Stimulated activated naive CD8-positive, alpha-beta T cell treated with anti-CD3 and anti-CD28 coated beads, Interleukin-15, amount 100 ng/mL, for 72 hours (primary cell): Measurements from ENCODE around the gene KCNN3.

Experiments used
- ATAC-seq: fragments of 150-1000 bp; cut with Tn5 transposase; 2 replicates; pipeline ENCODE4 v1.10.0; 2021; ENCODE audit warnings: mild to moderate bottlenecking, moderate library complexity
- DNase-seq, 2 donors: peaks; one replicate each; pipeline ENCODE4 v3.0.0; 2021 to 2022
- H3K27ac Mint-ChIP-seq, 2 donors: one replicate each; pipeline ENCODE4 v1.8.0; 2022; ENCODE audit warnings: mild to moderate bottlenecking in 2 of 2, mixed read lengths in 2 of 2, moderate library complexity in 2 of 2
- H3K27me3 Mint-ChIP-seq: one replicate; pipeline ENCODE4 v1.8.0; 2022; ENCODE audit warnings: mixed read lengths
- H3K4me1 Mint-ChIP-seq: one replicate; pipeline ENCODE4 v1.8.0; 2022; ENCODE audit warnings: mild to moderate bottlenecking, mixed read lengths
- H3K4me3 Mint-ChIP-seq, 2 donors: one replicate each; pipeline ENCODE4 v1.8.0; 2022; ENCODE audit warnings: mild to moderate bottlenecking in 2 of 2, mixed read lengths in 2 of 2, moderate library complexity in 1 of 2
- H3K9me3 Mint-ChIP-seq, 2 donors: one replicate each; pipeline ENCODE4 v1.8.0; 2022; ENCODE audit warnings: mixed read lengths in 2 of 2

The KCNN3 gene

GRCh38 chr1:154808261-154808908, 61.7 kb downstream of the KCNN3 start:
- no peak overlapping the region for H3K27ac Mint-ChIP-seq
- peaks cover 23% of the 10 kb centered on the region for H3K27me3 Mint-ChIP-seq
- peaks cover 18% of the 10 kb centered on the region for H3K4me1 Mint-ChIP-seq
- H3K4me3 Mint-ChIP-seq: no peak overlapping the region
- no peak for DNase-seq
- ATAC-seq: no peak
- no peaks in the 10 kb centered on the region for H3K9me3 Mint-ChIP-seq

DNA sequence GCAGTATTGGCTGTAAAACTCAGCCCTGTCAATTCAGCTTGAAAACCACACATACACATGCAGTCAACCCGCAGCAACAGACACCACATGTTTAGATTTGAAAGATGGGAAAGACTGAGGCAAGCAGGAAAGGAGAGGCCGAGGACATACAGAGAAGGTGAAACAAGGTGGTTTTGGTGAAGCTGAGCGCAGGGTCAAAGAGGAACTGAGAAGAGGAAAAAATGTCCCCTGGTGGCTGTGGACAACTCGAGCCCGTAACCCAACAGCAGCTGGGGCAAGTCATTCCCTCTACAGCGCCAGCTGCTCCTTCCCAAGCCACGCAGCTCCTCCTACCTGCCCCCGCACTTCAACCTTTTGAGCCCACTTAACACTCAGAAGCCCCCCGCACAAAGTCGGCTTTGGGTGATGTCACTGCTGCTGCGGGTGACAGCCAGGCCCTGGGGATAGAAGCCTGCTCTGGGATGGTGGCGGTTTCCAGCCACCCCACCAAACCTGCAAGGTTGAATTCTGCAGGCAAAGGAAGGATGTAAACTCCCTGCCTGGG, 63.0 kb downstream of the KCNN3 start:
- no peaks in the 10 kb centered on the region for H3K9me3 Mint-ChIP-seq
- H3K4me3 Mint-ChIP-seq: no peak overlapping the region
- no peak for ATAC-seq
- H3K27ac Mint-ChIP-seq: no peak overlapping the region
- peaks cover 23% of the 10 kb centered on the region for H3K27me3 Mint-ChIP-seq
- DNase-seq: no peak
- H3K4me1 Mint-ChIP-seq: peaks cover 18% of the 10 kb centered on the region

DNA sequence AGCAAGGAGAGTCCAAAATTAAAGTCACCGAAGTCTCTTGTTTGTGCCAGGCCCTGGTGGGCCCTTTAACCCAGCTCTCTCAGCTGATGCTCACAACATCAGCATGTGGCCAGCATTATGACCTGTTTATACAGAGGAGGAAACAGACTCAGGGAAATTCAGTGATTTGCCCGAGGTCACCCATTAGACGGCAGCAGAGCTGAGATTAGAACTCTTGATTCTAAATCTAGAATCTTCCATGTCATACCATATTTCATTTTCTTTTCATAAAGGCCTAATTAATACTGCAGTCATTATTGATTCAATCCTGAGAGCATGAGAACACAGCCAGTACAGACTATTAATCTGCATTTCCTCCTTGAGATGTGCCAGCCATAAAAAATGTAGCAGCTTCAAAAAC, 63.7 kb downstream of the KCNN3 start:
- H3K4me3 Mint-ChIP-seq: no peak overlapping the region
- H3K9me3 Mint-ChIP-seq: no peaks in the 10 kb centered on the region
- peaks cover 28% of the 10 kb centered on the region for H3K27me3 Mint-ChIP-seq

GRCh38 chr1:154802982-154803920, 66.8 kb downstream of the KCNN3 start:
- no peak overlapping the region for H3K4me3 Mint-ChIP-seq
- H3K27me3 Mint-ChIP-seq: peaks cover 28% of the 10 kb centered on the region

More for the DNA sequence above, 63.7 kb downstream of the KCNN3 start:
- no peak for DNase-seq
- peaks cover 18% of the 10 kb centered on the region for H3K4me1 Mint-ChIP-seq
- no peak overlapping the region for H3K27ac Mint-ChIP-seq
- ATAC-seq: no peak

DNA sequence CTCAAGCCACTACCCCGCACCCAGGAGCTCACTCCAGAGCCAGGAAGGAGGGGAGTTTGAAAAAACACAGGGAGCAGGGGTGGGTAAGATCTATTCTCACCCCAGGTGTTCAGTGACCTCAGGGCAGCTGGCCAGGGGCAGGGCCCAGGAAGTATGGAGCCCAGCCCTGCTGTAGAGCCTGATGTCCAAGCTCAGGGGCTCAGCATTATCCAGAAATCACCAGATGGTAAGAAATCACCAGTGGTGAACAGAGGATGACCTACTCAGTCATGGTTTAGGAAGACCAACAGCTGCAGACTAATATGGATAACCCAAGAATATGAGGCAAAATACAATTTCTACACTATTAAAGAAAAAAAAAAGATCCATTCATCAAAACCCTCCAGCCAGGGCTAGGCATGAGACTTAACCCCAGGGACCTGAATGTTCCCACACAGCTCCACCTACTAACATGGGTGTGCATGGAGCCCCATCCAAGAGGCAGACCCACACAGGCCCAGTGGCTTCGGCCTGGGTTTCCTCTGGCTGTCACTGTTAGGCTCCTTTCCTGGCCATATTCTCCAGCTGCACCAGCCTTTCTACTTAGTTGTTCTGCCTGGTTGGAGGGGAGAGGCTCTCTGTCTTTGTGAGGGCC, 67.6 kb downstream of the KCNN3 start:
- Mint-ChIP-seq H3K27ac (no peak overlapping the region), H3K4me3 (no peak overlapping the region), H3K4me1 (no peaks in the 10 kb centered on the region), H3K27me3 (peaks cover 22% of the 10 kb centered on the region), H3K9me3 (no peaks in the 10 kb centered on the region)
- DNase-seq: no peak
- no peak for ATAC-seq

More at GRCh38 chr1:154802982-154803920, 66.8 kb downstream of the KCNN3 start:
- H3K9me3 Mint-ChIP-seq: no peaks in the 10 kb centered on the region
- ATAC-seq (no peak), DNase-seq (no peak)
- H3K4me1 Mint-ChIP-seq: no peaks in the 10 kb centered on the region
- peak overlapping the region in 1 of 2 donors; percentile 64 for H3K27ac Mint-ChIP-seq

DNA sequence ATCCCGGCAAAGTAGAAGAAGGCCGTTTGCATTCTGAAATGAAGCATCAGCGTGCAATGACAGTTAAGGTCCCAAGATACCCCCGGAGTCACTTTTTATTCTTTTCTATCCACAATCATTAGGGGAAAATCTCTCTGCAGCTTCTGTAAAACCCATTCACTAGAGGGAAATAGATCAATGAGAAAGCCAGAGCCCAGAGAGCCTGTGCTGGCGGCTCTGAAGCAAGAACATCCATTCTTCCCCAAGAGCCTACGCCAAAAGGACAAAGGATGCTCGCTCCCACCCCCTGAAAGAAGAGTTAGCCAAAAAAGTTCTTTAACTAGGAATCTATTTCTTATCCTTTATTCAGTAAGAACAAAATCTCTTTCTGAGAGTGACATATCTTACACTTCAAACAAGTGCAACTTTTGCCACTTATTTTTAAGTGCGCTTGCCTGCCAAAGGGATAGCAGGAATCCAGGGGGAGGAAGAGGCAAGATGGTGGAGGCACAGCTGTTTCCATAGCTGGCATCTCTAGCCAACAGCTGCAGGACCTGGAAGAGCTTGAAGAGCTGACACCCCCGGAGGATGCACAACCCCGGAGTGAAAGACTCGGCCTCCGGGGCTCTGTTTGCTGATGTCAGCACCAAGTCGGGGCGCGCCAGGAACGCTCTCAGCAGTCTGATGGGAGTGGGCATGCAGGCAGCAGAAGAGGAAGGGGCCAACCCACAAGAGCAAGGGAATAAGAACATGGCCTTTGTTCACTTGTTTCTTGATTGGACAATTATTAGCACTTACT, 68.7 kb downstream of the KCNN3 start:
- Mint-ChIP-seq H3K27me3 (peaks cover 22% of the 10 kb centered on the region), H3K4me1 (no peaks in the 10 kb centered on the region), H3K27ac (no peak overlapping the region)

GRCh38 chr1:154799188-154799587, 70.9 kb downstream of the KCNN3 start:
- Mint-ChIP-seq H3K27ac (no peak overlapping the region), H3K9me3 (no peaks in the 10 kb centered on the region), H3K27me3 (peaks cover 10% of the 10 kb centered on the region), H3K4me3 (no peak overlapping the region), H3K4me1 (no peaks in the 10 kb centered on the region)
- ATAC-seq: no peak
- DNase-seq: no peak

More for the DNA sequence above, 68.7 kb downstream of the KCNN3 start:
- Mint-ChIP-seq H3K9me3 (no peaks in the 10 kb centered on the region), H3K4me3 (no peak overlapping the region)
- DNase-seq (no peak), ATAC-seq (no peak)

GRCh38 chr1:154798645-154799044, 71.4 kb downstream of the KCNN3 start:
- Mint-ChIP-seq H3K4me1 (no peaks in the 10 kb centered on the region), H3K27ac (no peak overlapping the region), H3K9me3 (no peaks in the 10 kb centered on the region), H3K27me3 (peaks cover 8% of the 10 kb centered on the region), H3K4me3 (no peak overlapping the region)
- no peak for ATAC-seq
- no peak for DNase-seq

DNA sequence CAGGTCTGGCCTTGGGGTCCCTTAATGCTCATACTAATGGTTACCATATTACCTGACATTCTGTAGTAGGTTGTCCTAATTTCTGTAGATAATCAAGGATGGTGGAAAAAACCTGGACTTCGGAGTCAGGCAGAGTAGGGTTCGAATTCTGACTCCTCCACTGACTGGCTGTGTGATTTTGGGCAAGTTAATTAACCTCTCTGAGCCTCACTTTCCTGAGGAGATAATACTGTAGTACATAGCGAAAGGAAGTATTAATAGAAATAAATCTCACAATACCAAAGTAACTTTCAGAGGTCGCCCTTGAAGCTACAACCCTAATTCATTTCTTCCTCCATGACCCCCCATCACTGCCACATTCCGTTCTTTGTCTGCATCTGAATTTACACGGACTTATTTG, 72.9 kb downstream of the KCNN3 start:
- Mint-ChIP-seq H3K4me3 (no peak overlapping the region), H3K27ac (no peak overlapping the region), H3K4me1 (peaks cover 10% of the 10 kb centered on the region), H3K9me3 (no peaks in the 10 kb centered on the region), H3K27me3 (peaks cover 8% of the 10 kb centered on the region)
- no peak for DNase-seq
- no peak for ATAC-seq

- ATAC-seq (no peak), DNase-seq (no peak)
- H3K27ac Mint-ChIP-seq: no peak overlapping the region
- H3K27me3 Mint-ChIP-seq: peaks cover 4% of the 10 kb centered on the region
- H3K4me1 Mint-ChIP-seq: peaks cover 17% of the 10 kb centered on the region
- no peak overlapping the region for H3K4me3 Mint-ChIP-seq
- H3K9me3 Mint-ChIP-seq: no peaks in the 10 kb centered on the region
Observed at GRCh38 chr1:154796303-154796892, 73.7 kb downstream of the KCNN3 start.

DNA sequence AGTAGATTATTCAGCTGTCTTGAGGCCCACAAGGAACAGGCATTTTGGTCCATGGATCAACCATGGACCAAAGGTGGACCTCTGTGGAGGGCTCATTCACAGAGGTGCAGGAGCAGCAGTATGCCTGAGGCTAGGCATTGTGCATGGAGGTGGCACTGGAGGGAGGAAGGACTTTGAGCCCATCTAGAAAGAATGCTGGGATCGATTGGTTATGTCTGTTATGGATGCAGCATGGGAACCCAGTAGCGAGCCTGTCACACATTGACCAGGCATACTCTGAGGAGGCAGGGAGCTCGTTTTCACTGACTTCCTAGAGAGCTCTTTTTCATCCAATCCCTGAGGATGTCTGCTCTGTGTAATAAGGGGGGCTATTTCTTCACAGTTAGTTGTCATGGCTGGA, 75.5 kb downstream of the KCNN3 start:
- no peak for ATAC-seq
- Mint-ChIP-seq H3K9me3 (no peaks in the 10 kb centered on the region), H3K27me3 (no peaks in the 10 kb centered on the region), H3K4me3 (no peak overlapping the region), H3K4me1 (peaks cover 31% of the 10 kb centered on the region), H3K27ac (no peak overlapping the region)
- no peak for DNase-seq

GRCh38 chr1:154793685-154794084, 76.4 kb downstream of the KCNN3 start:
- Mint-ChIP-seq H3K27ac (no peak overlapping the region), H3K27me3 (no peaks in the 10 kb centered on the region)
- no peak for ATAC-seq

DNA sequence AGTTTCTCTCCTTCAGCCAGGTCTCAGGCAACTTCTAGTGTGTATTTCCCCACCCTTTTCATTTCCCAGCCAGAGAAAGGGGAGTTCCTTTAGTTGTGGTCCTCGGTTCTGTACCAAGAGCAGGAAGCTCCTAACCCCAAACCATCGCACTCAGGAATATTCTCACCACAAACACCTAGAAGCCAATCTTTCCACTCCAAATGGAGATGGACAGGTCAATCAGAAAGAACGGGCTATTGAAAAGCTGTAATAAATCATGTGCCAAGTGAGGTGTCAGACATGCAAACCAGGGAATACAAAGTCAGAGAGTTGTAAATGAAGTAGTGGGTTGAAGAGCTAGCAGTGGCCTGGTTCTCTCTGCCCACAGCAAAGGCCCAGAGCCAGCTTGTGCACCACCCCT, 77.2 kb downstream of the KCNN3 start:
- Mint-ChIP-seq H3K27me3 (no peaks in the 10 kb centered on the region), H3K4me3 (no peak overlapping the region), H3K4me1 (peaks cover 49% of the 10 kb centered on the region), H3K27ac (no peak overlapping the region), H3K9me3 (no peaks in the 10 kb centered on the region)
- ATAC-seq (no peak), DNase-seq (no peak)

More at GRCh38 chr1:154793685-154794084, 76.4 kb downstream of the KCNN3 start:
- Mint-ChIP-seq H3K4me1 (peaks cover 41% of the 10 kb centered on the region), H3K4me3 (no peak overlapping the region), H3K9me3 (no peaks in the 10 kb centered on the region)
- DNase-seq: no peak

GRCh38 chr1:154791292-154792166, 78.6 kb downstream of the KCNN3 start:
- H3K9me3 Mint-ChIP-seq: no peaks in the 10 kb centered on the region
- peak; percentile 96 for ATAC-seq
- DNase-seq: peak; percentile 76 to 88
- peak overlapping the region; percentile 68 to 78 for H3K4me3 Mint-ChIP-seq
- H3K27me3 Mint-ChIP-seq: no peaks in the 10 kb centered on the region
- peak overlapping the region; percentile 65 to 91 for H3K27ac Mint-ChIP-seq
- peaks cover 50% of the 10 kb centered on the region for H3K4me1 Mint-ChIP-seq
